Mucosa of descending colon (tissue), 3 donors: ENCODE results near the gene RAPGEF3. TPM values are rescaled to one million over a fixed set of nuclear protein-coding genes. Genes with fewer than 3 reads are reported as not detected.

ENCODE experiments used
- ATAC-seq: fragments of 200-7000 bp; cut with Tn5 transposase; one replicate; pipeline ENCODE4 v1.9.1; 2020; ENCODE audit warnings: mild to moderate bottlenecking, moderate library complexity
- DNase-seq, 3 donors: peaks; one replicate each; pipeline ENCODE4 v3.0.0-alpha.2; 2020
- H3K36me3 ChIP-seq: fragments of 200-600 bp; one replicate; pipeline ENCODE4 v1.8.0; 2021; ENCODE audit warnings: low read depth, mild to moderate bottlenecking
- H3K4me1 ChIP-seq: fragments of 200-600 bp; one replicate; pipeline ENCODE4 v1.8.0; 2021; ENCODE audit warnings: low read depth, mild to moderate bottlenecking
- H3K4me3 ChIP-seq: fragments of 200-600 bp; one replicate; pipeline ENCODE4 v1.8.0; 2021; ENCODE audit warnings: mild to moderate bottlenecking
- H3K9me3 ChIP-seq: fragments of 200-600 bp; one replicate; pipeline ENCODE4 v1.8.0; 2021; ENCODE audit warnings: mild to moderate bottlenecking
- CTCF ChIP-seq: fragments of 200-600 bp; IDR thresholded peaks from one replicate; pipeline ENCODE4 v1.8.0; 2022; ENCODE audit warnings: antibody characterized with exemption, mild to moderate bottlenecking
- intact Hi-C, 2 donors: fragments of 100-400 bp; cut with DNase I in 1 of 2; cut with micrococcal nuclease in 1 of 2; formaldehyde crosslinking; loops; one replicate each; pipeline versions ENCODE4 v1.11.0 to v1.11.1; 2022; cut with DNase I, micrococcal nuclease
- total RNA-seq, 3 donors: library from RNA; stranded (reverse); fragmentation: NEBNext Ultra II Directional in 2 of 3; extraction: Animal tissue kit (Norgen Biotek cat#: 25700) in 2 of 3; gene quantifications; one replicate each; pipeline versions ENCODE4 v1.2.1 to v1.2.4, GENCODE V29; 2021 to 2023
- donor health status: DM: no; HTN: no; CAD: no; lungs with moderate emphysema.
- donor health status: DM: no; HTN: no; CAD: no.
- donor health status: DM: no; HTN: yes; CAD: no.

RAPGEF3 gene
- total RNA-seq, 3 donors from 2014 or later: 9.5 to 15.6 (median 11.4) TPM

GRCh38 chr12:47725091-47725772, 33.4 kb downstream of the RAPGEF3 start, which contains the start of gene ENDOU:
Gene ENDOU, minus strand, starts transcription at chr12:47725490. Its CDS starts 77 bp downstream, at chr12:47725413.
- H3K9me3 ChIP-seq: no peaks in the 10 kb centered on the region
- no peak for TF ChIP-seq CTCF
- no peaks in the 10 kb centered on the region for H3K4me1 ChIP-seq
- intact Hi-C loops: loop anchor here in 1 of 2 donors (10.0 kb wide), 1 partner anchor 50 kb away; the partner anchor contains the start of gene SLC48A1
- H3K36me3 ChIP-seq: no peaks in the 10 kb centered on the region
- DNase-seq (no peak), ATAC-seq (no peak)
- no peak within 1 kb of the TSS for H3K4me3 ChIP-seq

GRCh38 chr12:47722941-47723631, 35.6 kb downstream of the RAPGEF3 start:
- no peaks in the 10 kb centered on the region for H3K9me3 ChIP-seq
- intact Hi-C loops: loop anchor here in 1 of 2 donors (10.0 kb wide), 1 partner anchor 52 kb away; the partner anchor contains the start of gene SLC48A1
- H3K36me3 ChIP-seq: no peaks in the 10 kb centered on the region
- H3K4me3 ChIP-seq: no peak overlapping the region
- no peak for TF ChIP-seq CTCF
- ATAC-seq (no peak), DNase-seq (no peak)
- peaks cover under 1% of the 10 kb centered on the region for H3K4me1 ChIP-seq

- TF ChIP-seq CTCF: no peak
- Histone ChIP-seq H3K4me1 (peaks cover 7% of the 10 kb centered on the region), H3K4me3 (no peak overlapping the region), H3K9me3 (no peaks in the 10 kb centered on the region), H3K36me3 (no peaks in the 10 kb centered on the region)
- ATAC-seq (no peak), DNase-seq (no peak)
- intact Hi-C loops: loop anchor here in 1 of 2 donors (10.0 kb wide), 1 partner anchor 53 kb away; the partner anchor contains the start of gene SLC48A1
These were observed 36.4 kb downstream of the RAPGEF3 start for GRCh38 chr12:47722136-47722834.

GRCh38 chr12:47721431-47721973, 37.2 kb downstream of the RAPGEF3 start:
- no peaks in the 10 kb centered on the region for H3K9me3 ChIP-seq
- no peak for DNase-seq
- intact Hi-C loops: loop anchor here in 1 of 2 donors (10.0 kb wide), 1 partner anchor 53 kb away; the partner anchor contains the start of gene SLC48A1
- H3K4me3 ChIP-seq: no peak overlapping the region
- ATAC-seq: no peak
- H3K36me3 ChIP-seq: no peaks in the 10 kb centered on the region
- TF ChIP-seq CTCF: no peak
- peaks cover 11% of the 10 kb centered on the region for H3K4me1 ChIP-seq

GRCh38 chr12:47718531-47718930, 40.1 kb downstream of the RAPGEF3 start:
- H3K4me1 ChIP-seq: peaks cover 11% of the 10 kb centered on the region
- TF ChIP-seq CTCF: no peak
- intact Hi-C loops: loop anchor here (10.0 kb wide), 1 partner anchor 116 kb away; no protein-coding TSS in a partner anchor
- no peak overlapping the region for H3K4me3 ChIP-seq
- H3K36me3 ChIP-seq: no peaks in the 10 kb centered on the region
- no peaks in the 10 kb centered on the region for H3K9me3 ChIP-seq
- ATAC-seq: no peak
- no peak for DNase-seq
